Peyer's patch (tissue), 4 donors: Measurements from ENCODE around the gene SHLD2.

ENCODE experiments used
- CTCF ChIP-seq, 6 experiments: fragments of 450-650 bp in 4 of 6; fragments of 200-600 bp in 2 of 6; sonication (generic) in 1 of 6; IDR thresholded peaks; one replicate each; pipeline ENCODE4 v1.5.1; 2017 to 2019; ENCODE audit warnings: antibody characterized with exemption in 6 of 6, mild to moderate bottlenecking in 3 of 6, moderate library complexity in 1 of 6
- POLR2A ChIP-seq, 2 donors: fragments of 450-650 bp; IDR thresholded peaks; one replicate each; pipeline ENCODE4 v1.5.1; 2017; ENCODE audit warnings: antibody characterized with exemption in 2 of 2, mild to moderate bottlenecking in 2 of 2, moderate library complexity in 2 of 2

GRCh38 chr10:87053111-87053510 lies 41.9 kb upstream of the SHLD2 start:
- TF ChIP-seq CTCF (IDR thresholded peaks at IDR 0.05) (no peak), POLR2A (IDR thresholded peaks at IDR 0.05) (no peak)
